HFF-Myc (cell line): ENCODE measurements around the gene RBFOX1.

Experiments
- DNase-seq: peaks from one replicate; pipeline ENCODE4 v3.0.0-alpha.2; 2011; ENCODE audit warnings: low read depth; ENCODE audit errors: extremely low read depth
- H3K4me3 ChIP-seq: replicated peaks from 2 replicates; pipeline ENCODE4 v1.5.1; 2011; ENCODE audit warnings: low read depth, mild to moderate bottlenecking, control low read depth, low read length
- CTCF ChIP-seq: IDR thresholded peaks from 2 replicates; pipeline ENCODE4 v1.5.1; 2012; ENCODE audit warnings: mild to moderate bottlenecking, low read depth, low read length, control low read depth; ENCODE audit errors: missing control alignments

RBFOX1 gene

GRCh38 chr16:7437135-7437804 is 104.6 kb downstream of the RBFOX1 start:
- TF ChIP-seq CTCF: no peak
- H3K4me3 ChIP-seq: no peak overlapping the region
- no peak for DNase-seq

GRCh38 chr16:7437843-7438242 is 105.2 kb downstream of the RBFOX1 start:
- no peak for TF ChIP-seq CTCF
- DNase-seq: no peak
- no peak overlapping the region for H3K4me3 ChIP-seq

- no peak for DNase-seq
- no peak overlapping the region for H3K4me3 ChIP-seq
- TF ChIP-seq CTCF: no peak
Observed at GRCh38 chr16:7438601-7439000, 106.0 kb downstream of the RBFOX1 start.

- TF ChIP-seq CTCF: no peak
- no peak for DNase-seq
- H3K4me3 ChIP-seq: no peak overlapping the region
Observed at GRCh38 chr16:7439518-7439917, 106.9 kb downstream of the RBFOX1 start.

GRCh38 chr16:7440886-7441400 is 108.3 kb downstream of the RBFOX1 start:
- H3K4me3 ChIP-seq: no peak overlapping the region
- no peak for DNase-seq
- no peak for TF ChIP-seq CTCF

GRCh38 chr16:7442050-7442449 is 109.4 kb downstream of the RBFOX1 start:
- no peak for TF ChIP-seq CTCF
- H3K4me3 ChIP-seq: no peak overlapping the region
- DNase-seq: no peak

- DNase-seq: no peak
- no peak for TF ChIP-seq CTCF
- H3K4me3 ChIP-seq: no peak overlapping the region
Observed at GRCh38 chr16:7443142-7443541, 110.5 kb downstream of the RBFOX1 start.
